ENCODE results near the gene NUDT2. TPM values are rescaled to one million over a fixed set of nuclear protein-coding genes. Genes with fewer than 3 reads are reported as not detected.

Gene NUDT2
- total and polyA plus RNA-seq, 2 of the 4 experiments (the other 2 are of a cell fraction): 36.6 to 45.0 TPM

GRCh38 chr9:34374339-34374738 lies 45.0 kb downstream of the NUDT2 start:
- no TSS peak for BruUV-seq (replicated peaks)
- H3K36me3 ChIP-seq (ENCODE audit: control insufficient read depth, insufficient read depth, low read length): peaks cover 3% of the 10 kb centered on the region; the same call in 1 of the 2 replicates
- no peak overlapping the region for H4K8ac ChIP-seq (ENCODE audit: low read depth in 2 of 2, low read length in 2 of 2)
- ChIA-PET CTCF (interaction anchor here (0.6 kb wide), 1 partner anchor 72 kb away, joined by 6 read pairs; no protein-coding TSS in a partner anchor), POLR2A (ENCODE audit: unreplicated experiment) (no interaction called here)
- no peak overlapping the region for H3K4me2 ChIP-seq (ENCODE audit: low read depth, low read length)
- H3K9me1 ChIP-seq (ENCODE audit: insufficient read depth, low read length): peaks cover 8% of the 10 kb centered on the region; the same call in 1 of the 2 replicates
- H2AK5ac ChIP-seq (ENCODE audit: low read depth, low read length): no peak overlapping the region
- H3K56ac ChIP-seq (ENCODE audit: extremely low read depth, insufficient read depth, low read length): no peak overlapping the region
- H3K4me1 ChIP-seq (ENCODE audit: control insufficient read depth, insufficient read depth, low read length): peaks cover 2% of the 10 kb centered on the region; the same call in 1 of the 2 replicates
- H2BK120ac ChIP-seq (ENCODE audit: low read depth, low read length): no peak overlapping the region
- ATAC-seq (ENCODE audit: low read depth): no peak
- H2BK20ac ChIP-seq (ENCODE audit: low read depth, low read length): no peak overlapping the region
- no peak overlapping the region for H4K5ac ChIP-seq (ENCODE audit: low read depth, low read length)
- H4K20me1 ChIP-seq (ENCODE audit: insufficient read depth, low read length): no peaks in the 10 kb centered on the region; the same call in 1 of the 2 replicates
- dilution Hi-C loops (cut with HindIII; ENCODE audit: low sequenced_read_pairs, unreplicated experiment): no loop called here
- no peak overlapping the region for H3K18ac ChIP-seq (ENCODE audit: low read depth, low read length)
- no peak overlapping the region for H2BK5ac ChIP-seq (ENCODE audit: low read depth, low read length, poor library complexity, severe bottlenecking)
- H2BK15ac ChIP-seq (ENCODE audit: low read depth, low read length): no peak overlapping the region
- TF ChIP-seq MXI1 (IDR thresholded peaks at IDR 0.05; ENCODE audit: borderline replicate concordance, low read depth, low read length): no peak
- DNase-seq: no peak
- H3K27ac ChIP-seq (ENCODE audit: insufficient read depth, low read length): no peak overlapping the region
- H3K27me3 ChIP-seq (ENCODE audit: control insufficient read depth, insufficient read depth, low read length): peaks cover 26% of the 10 kb centered on the region; the same call in 1 of the 2 replicates
- no peak overlapping the region for H3K4me3 ChIP-seq (ENCODE audit: insufficient read depth, low read depth, low read length)
- H3K23ac ChIP-seq (ENCODE audit: low read depth, low read length): no peak overlapping the region
- peaks cover 12% of the 10 kb centered on the region; the same call in 1 of the 2 replicates for H3K9me3 ChIP-seq (ENCODE audit: control insufficient read depth, insufficient read depth, low read length)
- WGBS, 2 experiments (ENCODE audit: extremely low coverage in 2 of 2, insufficient read length in 1 of 2): 79% methylated on average over 2 of the region's 3 CpGs; no CpG with 5 or more reads in 1 of the 2 experiments
- H3K9ac ChIP-seq (ENCODE audit: low read depth, low read length): no peak overlapping the region
- H2AFZ ChIP-seq (replicated peaks; ENCODE audit: low read length, poor library complexity): no peak overlapping the region
- H3K4ac ChIP-seq (ENCODE audit: low read depth, low read length): no peak overlapping the region
- no peak overlapping the region for H3K14ac ChIP-seq (replicated peaks; ENCODE audit: low read depth, low read length)
- H3K79me1 ChIP-seq (ENCODE audit: low read depth in 1 of 2, low read length in 2 of 2): no peaks in the 10 kb centered on the region
- intact Hi-C loops (cut with micrococcal nuclease): no loop called here
- in situ Hi-C loops (cut with MboI; ENCODE audit: low sequenced_read_pairs): no loop called here
- H4K91ac ChIP-seq (ENCODE audit: insufficient read depth, low read depth, low read length): no peak overlapping the region
- no peak overlapping the region for H2AK9ac ChIP-seq (replicated peaks; ENCODE audit: low read depth, low read length, poor library complexity)
